Panc1 (cell line): ENCODE results near the gene ZNF664.

ENCODE experiments used
- TF ChIP-seq, protein P1 (sequence below): fragments of 450-650 bp; IDR thresholded peaks from 2 replicates; pipeline ENCODE4 v1.5.1; 2017; ENCODE audit warnings: mild to moderate bottlenecking
- TF ChIP-seq, protein P2 (sequence below), 2 experiments: IDR thresholded peaks; 2 replicates each; pipeline ENCODE4 v1.6.1; 2011 to 2012; ENCODE audit warnings: low read depth in 2 of 2, control low read depth in 1 of 2, low read length in 1 of 2, mild to moderate bottlenecking in 1 of 2, moderate library complexity in 1 of 2; ENCODE audit not compliant: insufficient read depth in 1 of 2

DNA sequence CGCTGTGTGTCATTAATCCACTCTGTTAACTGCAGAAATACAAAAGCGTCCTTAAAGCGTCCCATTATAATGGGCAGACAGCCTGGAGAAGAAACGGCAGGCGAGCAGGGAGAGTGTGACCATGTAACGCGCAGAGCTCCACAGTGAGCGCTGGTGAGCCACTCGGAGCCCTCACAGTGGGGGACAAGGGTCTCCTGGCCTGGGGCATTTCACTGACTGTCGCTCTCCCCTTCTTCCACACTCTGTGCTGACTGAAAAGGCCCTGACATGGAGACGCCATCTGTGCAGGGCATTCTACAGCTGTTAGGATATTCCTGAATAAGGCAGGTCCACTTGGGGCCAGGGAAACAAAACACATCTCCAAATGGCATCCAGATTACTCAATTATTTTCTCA, 24.6 kb upstream of the ZNF664 start:
- TF ChIP-seq, protein P1, sequence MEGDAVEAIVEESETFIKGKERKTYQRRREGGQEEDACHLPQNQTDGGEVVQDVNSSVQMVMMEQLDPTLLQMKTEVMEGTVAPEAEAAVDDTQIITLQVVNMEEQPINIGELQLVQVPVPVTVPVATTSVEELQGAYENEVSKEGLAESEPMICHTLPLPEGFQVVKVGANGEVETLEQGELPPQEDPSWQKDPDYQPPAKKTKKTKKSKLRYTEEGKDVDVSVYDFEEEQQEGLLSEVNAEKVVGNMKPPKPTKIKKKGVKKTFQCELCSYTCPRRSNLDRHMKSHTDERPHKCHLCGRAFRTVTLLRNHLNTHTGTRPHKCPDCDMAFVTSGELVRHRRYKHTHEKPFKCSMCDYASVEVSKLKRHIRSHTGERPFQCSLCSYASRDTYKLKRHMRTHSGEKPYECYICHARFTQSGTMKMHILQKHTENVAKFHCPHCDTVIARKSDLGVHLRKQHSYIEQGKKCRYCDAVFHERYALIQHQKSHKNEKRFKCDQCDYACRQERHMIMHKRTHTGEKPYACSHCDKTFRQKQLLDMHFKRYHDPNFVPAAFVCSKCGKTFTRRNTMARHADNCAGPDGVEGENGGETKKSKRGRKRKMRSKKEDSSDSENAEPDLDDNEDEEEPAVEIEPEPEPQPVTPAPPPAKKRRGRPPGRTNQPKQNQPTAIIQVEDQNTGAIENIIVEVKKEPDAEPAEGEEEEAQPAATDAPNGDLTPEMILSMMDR = no peak
- TF ChIP-seq, protein P2, sequence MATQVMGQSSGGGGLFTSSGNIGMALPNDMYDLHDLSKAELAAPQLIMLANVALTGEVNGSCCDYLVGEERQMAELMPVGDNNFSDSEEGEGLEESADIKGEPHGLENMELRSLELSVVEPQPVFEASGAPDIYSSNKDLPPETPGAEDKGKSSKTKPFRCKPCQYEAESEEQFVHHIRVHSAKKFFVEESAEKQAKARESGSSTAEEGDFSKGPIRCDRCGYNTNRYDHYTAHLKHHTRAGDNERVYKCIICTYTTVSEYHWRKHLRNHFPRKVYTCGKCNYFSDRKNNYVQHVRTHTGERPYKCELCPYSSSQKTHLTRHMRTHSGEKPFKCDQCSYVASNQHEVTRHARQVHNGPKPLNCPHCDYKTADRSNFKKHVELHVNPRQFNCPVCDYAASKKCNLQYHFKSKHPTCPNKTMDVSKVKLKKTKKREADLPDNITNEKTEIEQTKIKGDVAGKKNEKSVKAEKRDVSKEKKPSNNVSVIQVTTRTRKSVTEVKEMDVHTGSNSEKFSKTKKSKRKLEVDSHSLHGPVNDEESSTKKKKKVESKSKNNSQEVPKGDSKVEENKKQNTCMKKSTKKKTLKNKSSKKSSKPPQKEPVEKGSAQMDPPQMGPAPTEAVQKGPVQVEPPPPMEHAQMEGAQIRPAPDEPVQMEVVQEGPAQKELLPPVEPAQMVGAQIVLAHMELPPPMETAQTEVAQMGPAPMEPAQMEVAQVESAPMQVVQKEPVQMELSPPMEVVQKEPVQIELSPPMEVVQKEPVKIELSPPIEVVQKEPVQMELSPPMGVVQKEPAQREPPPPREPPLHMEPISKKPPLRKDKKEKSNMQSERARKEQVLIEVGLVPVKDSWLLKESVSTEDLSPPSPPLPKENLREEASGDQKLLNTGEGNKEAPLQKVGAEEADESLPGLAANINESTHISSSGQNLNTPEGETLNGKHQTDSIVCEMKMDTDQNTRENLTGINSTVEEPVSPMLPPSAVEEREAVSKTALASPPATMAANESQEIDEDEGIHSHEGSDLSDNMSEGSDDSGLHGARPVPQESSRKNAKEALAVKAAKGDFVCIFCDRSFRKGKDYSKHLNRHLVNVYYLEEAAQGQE (IDR thresholded peaks at IDR 0.05; ENCODE audit: insufficient read depth in 1 of 2, low read depth in 2 of 2, low read length in 1 of 2) = no peak
